Loucy (cell line): ENCODE measurements around the gene USP34.
"Not testable (repeated sequence)": the region's sequence is repeated elsewhere in the genome, so short reads cannot be mapped to it uniquely, and the experiment has no call there.

ENCODE experiments used
- H2AFZ ChIP-seq: fragments of 200-600 bp; sonication (generic); 2 replicates; pipeline ENCODE4 v1.6.0; 2016; ENCODE audit warnings: antibody characterized with exemption, mild to moderate bottlenecking, low read length, moderate library complexity
- H3F3A ChIP-seq: fragments of 200-600 bp; 2 replicates; pipeline ENCODE4 v1.6.0; 2016; ENCODE audit warnings: antibody characterized with exemption, low read depth, mild to moderate bottlenecking
- H3K27me3 ChIP-seq: fragments of 200-600 bp; sonication (generic); 2 replicates; pipeline ENCODE4 v1.6.1; 2014; ENCODE audit warnings: low read length, mild to moderate bottlenecking; ENCODE audit not compliant: insufficient read depth, poor library complexity, severe bottlenecking
- H3K36me3 ChIP-seq: fragments of 200-600 bp; sonication (generic); 2 replicates; pipeline ENCODE4 v1.6.1; 2016; ENCODE audit warnings: low read length; ENCODE audit not compliant: insufficient read depth
- H3K4me1 ChIP-seq: fragments of 200-600 bp; sonication (generic); 2 replicates; pipeline ENCODE4 v1.5.1; 2014; ENCODE audit warnings: low read length, mild to moderate bottlenecking; ENCODE audit not compliant: insufficient read depth, poor library complexity, severe bottlenecking
- H3K4me2 ChIP-seq: fragments of 200-600 bp; sonication (generic); 2 replicates; pipeline ENCODE4 v1.6.0; 2014; ENCODE audit warnings: antibody characterized with exemption, low read length, low read depth, mild to moderate bottlenecking; ENCODE audit not compliant: poor library complexity, severe bottlenecking
- H3K4me3 ChIP-seq: fragments of 200-600 bp; sonication (generic); 2 replicates; pipeline ENCODE4 v1.5.1; 2014; ENCODE audit warnings: low read length, mild to moderate bottlenecking, mixed read lengths; ENCODE audit not compliant: poor library complexity, severe bottlenecking
- H3K79me2 ChIP-seq: fragments of 200-600 bp; sonication (generic); 2 replicates; pipeline ENCODE4 v1.6.1; 2014; ENCODE audit warnings: low read length; ENCODE audit not compliant: insufficient read depth
- H3K9ac ChIP-seq: fragments of 200-600 bp; sonication (generic); 2 replicates; pipeline ENCODE4 v1.6.0; 2014; ENCODE audit warnings: mild to moderate bottlenecking, low read depth, low read length, moderate library complexity; ENCODE audit not compliant: poor library complexity, severe bottlenecking
- H3K9me2 ChIP-seq: fragments of 200-600 bp; sonication (generic); replicated peaks from 2 replicates; pipeline ENCODE4 v1.6.1; 2016; ENCODE audit warnings: low read depth, low read length, mixed read lengths
- H3K9me3 ChIP-seq: fragments of 200-600 bp; sonication (generic); 2 replicates; pipeline ENCODE4 v1.6.1; 2014; ENCODE audit warnings: mild to moderate bottlenecking, antibody characterized with exemption, low read length, low read depth; ENCODE audit not compliant: insufficient read depth
- H4K20me1 ChIP-seq: fragments of 200-600 bp; sonication (generic); 2 replicates; pipeline ENCODE4 v1.6.0; 2014; ENCODE audit warnings: antibody characterized with exemption, low read length, mild to moderate bottlenecking; ENCODE audit not compliant: insufficient read depth, poor library complexity, severe bottlenecking
- CTCF ChIP-seq: fragments of 200-600 bp; sonication (generic); conservative IDR thresholded peaks from 2 replicates; pipeline ENCODE4 v1.5.1; 2014; ENCODE audit warnings: mild to moderate bottlenecking, antibody characterized with exemption, low read length
- EZH2phosphoT487 ChIP-seq: fragments of 200-600 bp; IDR thresholded peaks from 2 replicates; pipeline ENCODE4 v1.6.1; 2018; ENCODE audit warnings: antibody characterized with exemption, mild to moderate bottlenecking, moderate library complexity, borderline replicate concordance

Gene USP34

GRCh38 chr2:61165946-61166345 is 304.9 kb downstream of the USP34 start:
- Histone ChIP-seq H3K36me3 (no peaks in the 10 kb centered on the region), H3K27me3 (no peaks in the 10 kb centered on the region)
- TF ChIP-seq CTCF: no peak
- no peak for TF ChIP-seq EZH2phosphoT487

DNA sequence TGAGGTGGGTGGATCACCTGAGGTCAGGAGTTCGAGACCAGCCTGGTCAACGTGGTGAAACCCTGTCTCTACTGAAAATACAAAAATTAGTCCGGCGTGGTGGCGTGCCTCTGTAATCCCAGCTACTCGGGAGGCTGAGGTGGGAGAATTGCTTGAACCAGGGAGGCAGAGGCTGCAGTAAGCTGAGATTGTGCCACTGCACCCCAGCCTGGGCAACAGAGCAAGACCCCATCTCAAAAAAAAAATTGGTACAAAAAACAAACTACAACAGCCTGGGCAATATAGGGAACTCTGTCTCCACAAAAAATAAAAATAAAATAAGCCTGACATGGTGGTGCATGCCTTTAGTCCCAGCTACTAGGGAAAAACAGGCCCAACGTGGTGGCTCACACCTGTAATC is 305.8 kb downstream of the USP34 start:
- H3K4me3 ChIP-seq, H3K4me2 ChIP-seq, H3K9me3 ChIP-seq, H3K9ac ChIP-seq, H3K4me1 ChIP-seq, H3K9me2 ChIP-seq, H3F3A ChIP-seq, H3K27me3 ChIP-seq, H2AFZ ChIP-seq, H3K79me2 ChIP-seq, H3K36me3 ChIP-seq, H4K20me1 ChIP-seq: not testable (repeated sequence)

More at GRCh38 chr2:61165946-61166345, 304.9 kb downstream of the USP34 start:
- Histone ChIP-seq H3K4me2 (no peak overlapping the region), H3F3A (no peaks in the 10 kb centered on the region), H3K79me2 (no peaks in the 10 kb centered on the region), H2AFZ (no peak overlapping the region), H3K9me2 (no peaks in the 10 kb centered on the region), H4K20me1 (no peaks in the 10 kb centered on the region), H3K4me3 (no peak overlapping the region), H3K9ac (no peak overlapping the region), H3K9me3 (no peaks in the 10 kb centered on the region), H3K4me1 (no peaks in the 10 kb centered on the region)

DNA sequence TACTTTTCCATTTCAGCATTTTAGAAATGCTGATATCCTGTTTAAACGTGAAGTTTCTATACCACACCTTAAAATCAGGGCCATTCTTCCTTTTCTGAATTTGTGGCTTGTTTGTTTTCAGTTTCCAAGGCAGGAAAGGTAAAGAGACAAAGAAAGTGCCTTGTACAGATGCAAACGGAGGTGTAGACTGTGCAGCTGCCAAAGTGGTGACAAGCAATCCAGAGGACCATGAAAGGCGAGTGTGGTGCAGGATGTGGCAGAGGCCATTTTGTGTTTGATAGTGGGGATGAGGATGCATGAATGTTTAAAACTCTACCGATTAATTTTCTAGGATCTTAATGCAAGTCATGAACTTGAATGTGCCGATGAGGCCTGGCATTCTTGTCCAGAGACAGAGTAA is 308.2 kb downstream of the USP34 start:
- Histone ChIP-seq H3F3A (no peaks in the 10 kb centered on the region), H3K4me3 (no peak overlapping the region), H3K27me3 (no peaks in the 10 kb centered on the region), H3K4me1 (no peaks in the 10 kb centered on the region), H2AFZ (no peak overlapping the region), H3K4me2 (no peak overlapping the region), H3K79me2 (no peaks in the 10 kb centered on the region), H3K9me3 (no peaks in the 10 kb centered on the region), H3K36me3 (no peaks in the 10 kb centered on the region), H3K9me2 (no peaks in the 10 kb centered on the region), H4K20me1 (no peaks in the 10 kb centered on the region), H3K9ac (no peak overlapping the region)
- TF ChIP-seq EZH2phosphoT487: no peak
- no peak for TF ChIP-seq CTCF

DNA sequence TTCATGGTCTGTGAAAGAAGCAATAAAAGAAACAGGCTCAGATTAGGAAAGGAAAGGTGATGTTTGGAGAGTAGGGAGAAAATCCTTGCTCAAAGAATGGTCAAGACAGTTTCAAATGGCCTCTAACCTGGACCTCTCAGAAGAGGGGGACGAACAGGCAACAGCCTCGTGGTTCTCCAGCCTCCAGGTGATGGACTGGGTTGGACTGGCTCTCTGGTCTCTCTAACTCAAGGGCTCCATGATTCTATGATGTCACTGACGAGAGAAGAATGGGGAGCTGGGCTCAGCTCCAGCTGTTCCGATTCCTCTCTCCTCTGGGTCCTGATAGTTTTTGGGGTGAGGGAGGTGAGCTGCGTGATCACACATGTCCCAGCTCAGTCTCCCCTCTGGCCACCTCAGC is 309.0 kb downstream of the USP34 start, which contains the start of gene C2orf74:
C2orf74 (plus strand) TSS at position 301 of the 400 bp plus-strand sequence. CDS start 327 bp downstream, outside the sequence.
- Histone ChIP-seq H3K36me3 (no peaks in the 10 kb centered on the region), H3K4me2 (no peak within 1 kb of the TSS)
- no peak for TF ChIP-seq CTCF
- TF ChIP-seq EZH2phosphoT487: no peak

More for the DNA sequence above, 309.0 kb downstream of the USP34 start, which contains the start of gene C2orf74:
- Histone ChIP-seq H3K79me2 (no peaks in the 10 kb centered on the region), H3F3A (no peaks in the 10 kb centered on the region), H2AFZ (no peak within 1 kb of the TSS), H3K27me3 (no peaks in the 10 kb centered on the region), H3K9me2 (no peaks in the 10 kb centered on the region), H3K9me3 (no peaks in the 10 kb centered on the region), H4K20me1 (no peaks in the 10 kb centered on the region), H3K4me1 (no peaks in the 10 kb centered on the region), H3K9ac (no peak within 1 kb of the TSS), H3K4me3 (no peak within 1 kb of the TSS)
